ENCODE results near the gene CBLN3. TPM values are rescaled to one million over a fixed set of nuclear protein-coding genes. Genes with fewer than 3 reads are reported as not detected.

The CBLN3 gene
- total RNA-seq, 4 donors from 2014 or later = 0.30 to 2.6 (median 0.93) TPM; not detected in 1

DNA sequence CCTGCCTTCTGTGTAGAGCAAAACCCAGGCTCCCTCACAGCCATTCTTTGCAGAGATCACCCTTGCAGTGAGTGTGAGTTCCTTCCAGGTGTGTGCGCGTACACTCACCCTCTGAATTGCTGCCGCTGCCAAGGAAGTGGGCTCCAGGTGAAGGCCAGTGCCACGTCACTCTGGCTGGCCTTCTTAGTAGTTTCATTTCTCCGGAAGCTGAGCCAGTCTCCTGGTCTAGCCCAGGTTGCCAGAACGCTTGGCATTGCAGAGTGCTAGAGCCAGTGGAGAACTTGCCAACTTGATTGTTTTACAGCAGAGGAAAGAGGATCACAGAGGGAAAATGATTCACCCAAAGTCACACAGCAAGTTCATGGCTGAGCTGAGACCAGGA is 11.0 kb downstream of the CBLN3 start:
- TF ChIP-seq EP300 (IDR thresholded peaks at IDR 0.05) (no peak), POLR2AphosphoS5 (IDR thresholded peaks at IDR 0.05) (no peak), CTCF (IDR thresholded peaks at IDR 0.05) (no peak), POLR2A (IDR thresholded peaks at IDR 0.05) (no peak)
- no peak for DNase-seq (ENCODE audit: low spot score in 2 of 2)
- no peaks in the 10 kb centered on the region for H3K27me3 ChIP-seq
- H3K36me3 ChIP-seq = peaks cover 24% of the 10 kb centered on the region
- WGBS = 29% methylated on average over 6 of the region's 6 CpGs
- H3K27ac ChIP-seq = no peak overlapping the region
- H3K4me3 ChIP-seq = no peak overlapping the region
- peaks cover 13% of the 10 kb centered on the region for H3K4me1 ChIP-seq
- H3K9me3 ChIP-seq = no peaks in the 10 kb centered on the region

DNA sequence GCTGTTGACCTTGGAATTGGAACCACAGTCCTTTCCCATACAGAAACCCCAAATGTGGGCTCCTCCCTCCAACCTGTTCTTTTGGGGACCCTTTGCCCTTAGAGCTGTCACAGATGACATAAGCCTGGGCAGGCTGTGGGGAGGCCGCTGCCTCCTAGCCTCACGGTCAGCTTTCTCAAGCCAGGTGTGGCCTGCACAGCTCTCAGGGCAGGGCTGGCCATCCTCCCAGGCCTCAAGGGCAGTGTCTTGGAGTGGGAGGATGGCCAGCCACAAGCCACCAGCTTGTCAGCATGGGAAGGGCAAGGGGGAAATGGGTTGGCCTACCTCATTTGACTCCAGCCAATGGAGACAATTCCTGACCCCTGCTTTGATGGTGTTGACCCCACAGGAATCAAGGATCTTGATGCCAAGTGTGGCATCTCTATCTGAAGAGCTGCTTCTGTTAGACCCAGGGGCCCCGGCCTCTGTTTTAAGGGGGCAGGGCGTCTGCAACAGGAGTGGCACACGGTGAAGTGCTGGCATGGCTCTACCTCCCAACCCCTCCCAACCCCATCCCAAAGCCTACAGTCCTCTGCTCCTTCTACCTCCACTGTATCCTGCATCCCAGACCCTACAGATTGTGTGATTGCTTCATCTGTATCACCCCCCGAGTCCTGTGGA is 11.5 kb downstream of the CBLN3 start:
- TF ChIP-seq POLR2A (IDR thresholded peaks at IDR 0.05) (no peak), POLR2AphosphoS5 (IDR thresholded peaks at IDR 0.05) (no peak), EP300 (IDR thresholded peaks at IDR 0.05) (no peak), CTCF (IDR thresholded peaks at IDR 0.05) (no peak)
- peaks cover 13% of the 10 kb centered on the region for H3K4me1 ChIP-seq
- H3K9me3 ChIP-seq = no peaks in the 10 kb centered on the region
- 61% methylated on average over 5 of the region's 6 CpGs for WGBS
- no peak overlapping the region for H3K27ac ChIP-seq
- no peaks in the 10 kb centered on the region for H3K27me3 ChIP-seq
- H3K4me3 ChIP-seq = no peak overlapping the region
- H3K36me3 ChIP-seq = peaks cover 29% of the 10 kb centered on the region
- DNase-seq (ENCODE audit: low spot score in 2 of 2) = peak in 1 of 2 donors; percentile 54

DNA sequence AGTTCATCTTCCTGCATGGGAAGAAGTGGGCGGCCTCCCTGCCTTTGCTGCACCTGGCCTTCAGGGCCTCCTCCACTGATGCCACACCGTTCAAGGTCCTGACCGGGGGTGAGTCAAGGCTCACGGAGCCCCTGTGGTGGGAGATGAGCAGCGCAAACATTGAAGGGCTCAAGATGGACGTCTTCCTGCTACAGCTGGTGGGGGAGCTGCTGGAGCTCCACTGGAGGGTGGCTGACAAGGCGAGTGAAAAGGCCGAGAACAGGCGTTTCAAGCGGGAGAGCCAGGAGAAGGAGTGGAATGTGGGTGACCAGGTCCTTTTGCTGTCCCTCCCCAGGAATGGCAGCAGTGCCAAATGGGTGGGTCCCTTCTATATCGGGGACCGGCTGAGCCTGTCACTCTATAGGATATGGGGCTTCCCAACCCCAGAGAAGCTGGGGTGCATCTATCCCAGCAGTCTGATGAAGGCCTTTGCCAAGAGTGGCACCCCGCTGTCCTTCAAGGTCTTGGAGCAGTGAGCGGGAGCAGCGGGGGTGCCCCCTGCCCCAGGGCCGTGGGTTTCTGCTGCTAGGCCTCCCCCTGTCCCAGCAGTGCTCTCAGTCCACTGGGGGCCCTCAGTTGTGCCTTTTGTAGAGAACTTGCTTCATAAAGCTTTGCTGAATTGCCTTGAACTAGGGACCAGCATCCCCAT is 12.4 kb downstream of the CBLN3 start:
- no peak for TF ChIP-seq POLR2A (IDR thresholded peaks at IDR 0.05)
- TF ChIP-seq POLR2AphosphoS5 (IDR thresholded peaks at IDR 0.05) = no peak
- no peak for TF ChIP-seq EP300 (IDR thresholded peaks at IDR 0.05)
- TF ChIP-seq CTCF (IDR thresholded peaks at IDR 0.05) = no peak
- Histone ChIP-seq H3K36me3 (peaks cover 34% of the 10 kb centered on the region), H3K4me1 (peaks cover 15% of the 10 kb centered on the region), H3K4me3 (no peak overlapping the region), H3K9me3 (no peaks in the 10 kb centered on the region), H3K27ac (no peak overlapping the region), H3K27me3 (no peaks in the 10 kb centered on the region)
- peak in 1 of 2 donors; percentile 54 for DNase-seq (ENCODE audit: low spot score in 2 of 2)
- WGBS = 77% methylated on average over 10 of the region's 16 CpGs

DNA sequence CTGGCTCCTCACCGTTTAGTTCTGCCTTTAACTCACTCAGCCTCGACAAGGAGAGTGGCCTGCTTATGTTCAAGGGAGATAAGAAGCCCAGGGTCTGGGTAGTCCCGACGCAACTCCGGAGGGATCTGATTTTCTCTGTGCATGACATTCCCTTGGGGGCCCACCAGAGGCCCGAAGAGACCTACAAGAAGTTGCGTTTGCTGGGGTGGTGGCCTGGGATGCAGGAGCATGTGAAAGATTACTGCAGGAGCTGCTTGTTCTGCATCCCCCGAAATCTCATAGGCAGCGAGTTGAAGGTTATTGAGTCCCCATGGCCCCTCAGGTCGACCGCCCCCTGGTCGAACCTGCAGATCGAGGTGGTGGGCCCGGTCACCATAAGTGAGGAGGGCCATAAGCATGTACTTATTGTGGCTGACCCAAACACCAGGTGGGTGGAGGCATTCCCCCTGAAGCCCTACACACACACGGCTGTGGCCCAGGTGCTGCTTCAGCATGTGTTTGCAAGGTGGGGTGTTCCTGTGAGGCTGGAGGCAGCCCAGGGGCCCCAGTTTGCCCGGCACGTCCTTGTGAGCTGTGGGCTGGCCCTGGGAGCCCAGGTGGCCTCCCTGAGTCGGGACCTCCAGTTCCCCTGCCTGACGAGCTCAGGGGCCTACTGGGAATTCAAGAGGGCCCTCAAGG is 13.1 kb downstream of the CBLN3 start:
- no peak overlapping the region for H3K27ac ChIP-seq
- H3K4me3 ChIP-seq = no peak overlapping the region
- DNase-seq (ENCODE audit: low spot score in 2 of 2) = peak in 1 of 2 donors; percentile 52
- no peaks in the 10 kb centered on the region for H3K9me3 ChIP-seq
- H3K36me3 ChIP-seq = peaks cover 34% of the 10 kb centered on the region
- H3K4me1 ChIP-seq = peaks cover 17% of the 10 kb centered on the region
- TF ChIP-seq EP300 (IDR thresholded peaks at IDR 0.05) (no peak), POLR2AphosphoS5 (IDR thresholded peaks at IDR 0.05) (no peak), CTCF (IDR thresholded peaks at IDR 0.05) (no peak), POLR2A (IDR thresholded peaks at IDR 0.05) (no peak)
- 74% methylated on average over 13 of the region's 19 CpGs for WGBS
- no peaks in the 10 kb centered on the region for H3K27me3 ChIP-seq
